Activated CD4-positive, alpha-beta T cell treated with anti-CD3 and anti-CD28 coated beads, Interleukin-2, amount 10 ng/mL, durations not matched to agents 24 days and 14 days (primary cell): ENCODE results near the gene C1QTNF9B. TPM values are rescaled to one million over a fixed set of nuclear protein-coding genes. Genes with fewer than 3 reads are reported as not detected.
"Not testable (repeated sequence)": the region's sequence is repeated elsewhere in the genome, so short reads cannot be mapped to it uniquely, and the experiment has no call there.

Source experiments
- DNase-seq: peaks from one replicate; pipeline ENCODE4 v3.0.0; 2022
- H3K27ac Mint-ChIP-seq: one replicate; pipeline ENCODE4 v1.8.0; 2022; ENCODE audit warnings: mild to moderate bottlenecking, mixed read lengths
- H3K27me3 Mint-ChIP-seq: one replicate; pipeline ENCODE4 v1.8.0; 2022; ENCODE audit warnings: mixed read lengths
- H3K36me3 Mint-ChIP-seq: one replicate; pipeline ENCODE4 v1.8.0; 2022; ENCODE audit warnings: low read depth, mild to moderate bottlenecking, mixed read lengths
- H3K4me1 Mint-ChIP-seq: one replicate; pipeline ENCODE4 v1.8.0; 2021; ENCODE audit warnings: mixed read lengths
- H3K4me3 Mint-ChIP-seq: one replicate; pipeline ENCODE4 v1.8.0; 2022; ENCODE audit warnings: mild to moderate bottlenecking, moderate library complexity, mixed read lengths
- H3K9me3 Mint-ChIP-seq: one replicate; pipeline ENCODE4 v1.8.0; 2021; ENCODE audit warnings: mixed read lengths
- intact Hi-C: fragments of 100-400 bp; cut with micrococcal nuclease; formaldehyde crosslinking; loops from one replicate; pipeline ENCODE4 v1.15.1; 2023
- total RNA-seq: library from RNA; stranded (reverse); gene quantifications from 2 replicates; pipeline ENCODE4 v1.2.3, GENCODE V29; 2022

C1QTNF9B gene
- total RNA-seq, 1 donor from 2014 or later, result not detected

DNA sequence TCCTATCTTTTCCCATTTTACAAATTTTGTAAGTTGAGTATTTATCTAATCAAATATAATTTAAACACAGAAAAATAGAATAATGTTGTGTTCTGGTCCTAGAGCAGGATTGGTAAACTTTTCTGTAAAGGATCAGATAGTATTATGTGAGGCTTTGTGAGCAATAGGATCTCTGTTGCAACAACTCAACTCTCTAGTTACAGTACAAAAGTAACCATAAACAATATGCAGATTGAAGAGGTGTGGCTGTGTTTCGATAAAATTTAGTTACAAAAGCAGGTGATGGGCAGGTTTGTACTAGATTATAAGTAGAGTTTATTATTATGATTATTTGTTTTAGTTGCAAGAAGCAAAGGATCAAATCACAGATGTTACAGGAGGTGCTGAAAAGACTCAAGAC is 15.2 kb upstream of the C1QTNF9B start:
- Mint-ChIP-seq H3K4me1 (peaks cover 8% of the 10 kb centered on the region), H3K9me3 (no peaks in the 10 kb centered on the region), H3K36me3 (no peaks in the 10 kb centered on the region), H3K4me3 (no peak overlapping the region), H3K27me3 (peaks cover 40% of the 10 kb centered on the region), H3K27ac (no peak overlapping the region)
- intact Hi-C loops, result no loop called here
- DNase-seq, result no peak

DNA sequence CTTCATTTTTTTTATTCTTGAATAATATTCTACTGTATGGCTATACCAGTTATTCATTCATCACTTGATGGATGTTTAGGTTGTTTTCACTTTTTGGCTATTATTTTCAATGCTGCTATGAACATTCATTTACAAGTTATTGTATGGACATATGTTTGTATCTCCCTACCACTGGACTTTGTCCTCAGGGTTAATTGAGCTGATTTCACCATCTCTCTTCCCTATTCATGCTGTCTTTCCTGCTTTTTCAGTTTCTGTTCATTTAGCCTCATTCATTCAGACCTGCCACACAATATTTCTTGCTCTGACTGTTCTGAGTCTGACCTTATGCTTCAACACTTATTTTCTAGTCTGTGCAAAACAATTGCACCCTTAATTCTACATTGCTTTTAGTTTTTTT is 12.3 kb upstream of the C1QTNF9B start:
- intact Hi-C loops, result no loop called here

DNA sequence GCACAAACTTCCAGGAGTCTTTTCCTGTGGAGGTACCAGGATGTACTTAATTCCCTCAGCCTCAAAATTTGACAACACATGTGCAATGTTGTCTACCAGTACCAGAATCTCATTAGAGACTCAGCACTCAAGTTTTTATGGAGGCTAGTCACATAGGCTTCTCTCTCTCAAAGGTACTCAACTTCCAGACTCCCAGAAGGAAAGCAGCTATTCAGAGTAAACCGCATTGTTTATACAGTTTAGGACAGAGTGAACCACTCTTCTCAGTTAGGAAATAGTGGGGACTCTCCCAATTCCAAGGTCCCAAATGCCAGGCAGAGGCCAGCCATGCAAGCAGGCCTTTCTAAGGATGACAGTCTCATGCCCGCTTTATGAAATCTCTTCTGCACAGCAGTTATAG is 8.5 kb upstream of the C1QTNF9B start:
- peaks cover 60% of the 10 kb centered on the region for H3K27me3 Mint-ChIP-seq
- intact Hi-C loops, result no loop called here
- no peaks in the 10 kb centered on the region for H3K36me3 Mint-ChIP-seq
- DNase-seq, result no peak
- H3K9me3 Mint-ChIP-seq, result no peaks in the 10 kb centered on the region
- H3K4me1 Mint-ChIP-seq, result no peaks in the 10 kb centered on the region
- no peak overlapping the region for H3K27ac Mint-ChIP-seq
- no peak overlapping the region for H3K4me3 Mint-ChIP-seq

More for the DNA sequence above, 12.3 kb upstream of the C1QTNF9B start:
- Mint-ChIP-seq H3K27me3 (peaks cover 38% of the 10 kb centered on the region), H3K9me3 (no peaks in the 10 kb centered on the region), H3K27ac (no peak overlapping the region), H3K4me1 (peaks cover 8% of the 10 kb centered on the region), H3K36me3 (no peaks in the 10 kb centered on the region), H3K4me3 (no peak overlapping the region)
- no peak for DNase-seq

DNA sequence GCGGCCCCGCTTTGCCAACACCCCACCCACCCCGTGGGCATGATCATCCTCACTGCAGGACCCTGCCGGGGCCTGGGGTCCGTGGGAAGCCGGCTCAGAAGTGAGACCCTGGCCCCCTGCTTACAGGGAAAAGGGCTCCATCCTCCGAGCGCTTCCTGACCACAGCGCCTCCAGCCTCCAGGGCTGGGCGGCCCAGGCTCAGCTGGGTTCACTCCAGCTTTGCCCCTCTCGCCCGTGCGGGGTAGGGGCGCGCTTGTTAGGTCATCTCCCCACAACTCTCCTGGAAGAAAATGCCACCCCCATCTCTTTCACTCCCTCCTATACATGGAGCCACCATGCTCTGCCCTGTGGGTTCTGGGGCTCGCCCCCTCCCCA is 6.6 kb upstream of the C1QTNF9B start:
- Mint-ChIP-seq H3K27ac (no peak overlapping the region), H3K9me3 (no peaks in the 10 kb centered on the region), H3K27me3 (peaks cover 54% of the 10 kb centered on the region), H3K4me1 (peaks cover 6% of the 10 kb centered on the region), H3K4me3 (no peak overlapping the region), H3K36me3 (no peaks in the 10 kb centered on the region)
- intact Hi-C loops, result loop anchor here (5.0 kb wide), 1 partner anchor 437 kb away; no protein-coding TSS in a partner anchor
- DNase-seq, result no peak

DNA sequence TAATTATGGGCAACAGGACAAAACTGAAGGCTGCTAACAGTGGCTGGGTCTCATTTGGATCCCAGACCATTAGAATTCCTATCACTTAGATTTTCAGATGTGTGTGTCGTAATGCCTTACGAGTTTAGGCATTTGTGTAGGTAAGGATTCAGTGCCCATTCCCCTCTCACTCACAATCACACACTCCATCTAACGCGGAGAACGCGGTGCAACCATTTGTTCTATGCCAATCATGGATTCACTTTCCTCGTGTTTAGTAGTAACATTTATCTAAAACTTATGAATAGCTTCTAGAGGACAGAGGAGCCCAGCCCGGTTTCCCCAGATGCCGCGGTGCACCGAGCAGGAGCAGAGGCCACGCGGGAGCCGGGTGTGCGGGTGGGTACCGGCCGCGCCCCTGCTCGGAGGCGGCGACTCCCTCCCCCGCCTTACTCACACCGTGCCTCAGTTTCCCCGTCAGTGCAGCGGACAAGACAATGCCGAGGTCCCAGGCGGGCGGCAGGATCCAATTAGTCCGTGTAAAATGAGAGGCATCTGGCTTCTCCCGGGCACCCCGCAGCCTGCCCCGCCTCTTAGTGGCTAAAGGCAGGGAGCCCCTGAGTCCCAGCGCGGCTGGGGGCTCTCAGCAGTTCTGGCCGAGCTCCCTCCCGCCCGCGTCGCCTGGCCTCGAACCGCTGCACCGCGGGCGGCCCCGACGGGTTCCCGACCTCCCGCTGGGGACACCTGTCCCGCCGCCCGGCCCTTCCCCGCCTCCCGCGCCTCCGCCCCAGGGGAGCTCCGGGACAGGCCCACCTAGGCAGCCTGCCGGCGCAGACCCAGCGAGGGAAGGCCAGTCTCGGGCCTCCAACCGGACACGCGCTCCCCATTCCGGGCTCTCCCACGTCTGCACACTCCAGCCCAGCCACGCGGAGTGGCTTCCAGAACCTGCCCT is 5.9 kb upstream of the C1QTNF9B start:
- DNase-seq, result no peak
- peaks cover 54% of the 10 kb centered on the region for H3K27me3 Mint-ChIP-seq
- H3K9me3 Mint-ChIP-seq, result no peaks in the 10 kb centered on the region
- H3K36me3 Mint-ChIP-seq, result no peaks in the 10 kb centered on the region
- intact Hi-C loops, result loop anchor here (5.0 kb wide), 1 partner anchor 436 kb away; no protein-coding TSS in a partner anchor
- no peak overlapping the region for H3K4me3 Mint-ChIP-seq
- H3K27ac Mint-ChIP-seq, result no peak overlapping the region
- peaks cover 6% of the 10 kb centered on the region for H3K4me1 Mint-ChIP-seq

DNA sequence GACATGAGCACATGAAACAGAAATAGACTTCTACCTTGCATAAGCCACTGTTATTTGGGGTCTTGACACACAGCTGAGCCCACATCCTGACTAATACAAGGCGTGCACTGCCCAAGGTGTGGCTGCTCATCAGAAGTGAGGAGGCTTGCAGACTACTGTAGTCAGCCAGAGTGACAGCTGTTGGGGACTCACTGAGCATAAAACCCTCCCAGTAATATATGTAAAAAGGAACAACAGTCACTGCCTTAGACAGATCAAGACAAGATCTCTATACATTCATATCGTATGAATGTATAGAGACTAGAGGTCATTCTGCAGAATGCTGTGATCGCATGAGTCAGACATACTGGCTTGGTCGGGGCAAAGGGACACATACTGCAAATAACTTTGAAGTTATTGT is 4.1 kb upstream of the C1QTNF9B start:
- H3K27me3 Mint-ChIP-seq, result peaks cover 47% of the 10 kb centered on the region
- H3K9me3 Mint-ChIP-seq, result no peaks in the 10 kb centered on the region
- intact Hi-C loops, result loop anchor here (5.0 kb wide), 1 partner anchor 434 kb away; no protein-coding TSS in a partner anchor
- H3K4me3 Mint-ChIP-seq, result no peak overlapping the region
- H3K36me3 Mint-ChIP-seq, result no peaks in the 10 kb centered on the region
- no peak overlapping the region for H3K27ac Mint-ChIP-seq
- peaks cover 6% of the 10 kb centered on the region for H3K4me1 Mint-ChIP-seq
- DNase-seq, result no peak

DNA sequence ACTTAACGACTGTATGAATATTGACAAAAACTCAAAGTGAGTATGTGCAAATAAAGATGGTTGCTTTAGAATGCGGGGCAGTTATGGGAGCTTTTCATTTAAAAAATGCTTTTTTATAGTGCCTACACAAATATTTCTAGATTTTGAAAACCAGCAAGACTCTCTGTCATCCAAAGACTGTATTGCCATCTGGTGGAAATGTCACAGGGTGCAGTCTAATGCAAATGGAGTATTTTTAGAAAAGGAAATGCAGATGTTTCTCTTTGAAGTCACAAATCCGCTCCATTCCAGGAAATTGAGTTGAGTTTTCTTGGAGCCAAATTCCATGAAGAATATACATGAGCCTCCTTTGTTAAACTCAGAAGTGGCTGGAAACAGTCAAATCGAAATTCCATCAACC is 2.3 kb upstream of the C1QTNF9B start:
- Mint-ChIP-seq H3K27me3 (peaks cover 38% of the 10 kb centered on the region), H3K4me3 (no peak overlapping the region), H3K27ac (no peak overlapping the region), H3K9me3 (no peaks in the 10 kb centered on the region), H3K4me1 (peaks cover 6% of the 10 kb centered on the region), H3K36me3 (no peaks in the 10 kb centered on the region)
- intact Hi-C loops, result no loop called here
- peak; percentile 83 for DNase-seq

DNA sequence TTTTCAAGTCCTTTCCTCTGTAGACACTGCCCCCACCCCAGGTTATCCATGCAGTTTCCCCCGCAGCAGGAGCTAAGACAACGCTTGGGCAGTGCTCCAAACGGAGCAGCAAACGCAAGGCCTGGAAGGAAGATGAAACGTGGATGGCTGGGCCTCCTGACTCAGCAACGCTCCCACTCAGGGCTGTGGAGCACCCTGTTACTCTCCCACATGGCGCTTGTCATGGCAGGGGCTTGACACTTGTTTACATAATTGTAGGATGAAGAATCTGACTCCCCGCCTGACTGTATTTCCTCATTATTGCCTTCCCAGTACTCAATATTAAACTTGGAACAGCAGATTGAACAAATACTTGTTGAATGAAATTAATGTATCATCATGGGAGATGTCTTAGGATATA is 799 bp upstream of the C1QTNF9B start:
- Mint-ChIP-seq H3K4me1 (peaks cover 6% of the 10 kb centered on the region), H3K36me3 (no peaks in the 10 kb centered on the region), H3K27ac (no peak overlapping the region), H3K27me3 (peaks cover 30% of the 10 kb centered on the region), H3K4me3 (no peak overlapping the region), H3K9me3 (no peaks in the 10 kb centered on the region)
- DNase-seq, result no peak
- intact Hi-C loops, result no loop called here

DNA sequence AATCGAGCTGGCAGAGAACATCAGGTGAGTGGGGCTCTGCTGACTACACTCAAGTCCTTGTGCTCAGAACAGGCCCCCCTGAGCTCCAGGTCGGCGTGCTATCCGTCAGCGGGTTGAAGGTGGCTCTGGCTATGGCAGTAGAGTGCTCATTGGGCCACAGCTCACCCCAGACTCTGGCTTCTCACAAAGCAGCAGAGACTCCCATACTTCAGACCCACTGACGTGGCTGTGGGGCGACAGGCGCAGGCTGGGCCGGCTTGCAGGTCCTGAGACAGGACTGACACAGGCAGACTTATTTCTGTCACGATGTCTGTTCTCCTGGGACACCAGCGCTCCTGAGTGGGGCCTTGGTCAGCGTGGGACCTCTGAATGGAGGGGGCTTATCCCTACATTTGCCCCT is 2.6 kb downstream of the C1QTNF9B start:
- intact Hi-C loops, DNase-seq, H3K9me3 Mint-ChIP-seq, H3K27ac Mint-ChIP-seq, H3K4me3 Mint-ChIP-seq, H3K36me3 Mint-ChIP-seq, H3K4me1 Mint-ChIP-seq, H3K27me3 Mint-ChIP-seq: not testable (repeated sequence)

DNA sequence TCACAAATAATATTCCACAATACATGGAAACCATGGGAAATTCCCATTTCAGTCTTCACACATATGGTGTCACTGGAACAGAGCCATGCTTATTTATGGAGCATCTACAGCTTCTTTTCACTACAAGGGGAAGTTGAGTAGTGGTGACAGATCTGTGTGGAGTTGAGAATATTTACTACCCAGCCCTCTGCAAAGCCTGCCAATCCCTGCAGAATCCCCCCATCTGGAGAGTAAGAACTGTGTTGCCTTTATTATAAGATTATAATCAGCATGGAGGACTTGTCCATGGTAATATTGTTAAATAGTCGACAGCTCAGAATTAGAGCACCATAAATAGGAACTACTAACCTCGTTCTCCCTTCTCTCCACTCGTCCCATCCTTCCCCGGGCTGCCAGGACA is 3.5 kb downstream of the C1QTNF9B start:
- H3K9me3 Mint-ChIP-seq, DNase-seq, H3K4me3 Mint-ChIP-seq, H3K27ac Mint-ChIP-seq, intact Hi-C loops, H3K36me3 Mint-ChIP-seq, H3K27me3 Mint-ChIP-seq: not testable (repeated sequence)
- peaks cover 11% of the 10 kb centered on the region for H3K4me1 Mint-ChIP-seq

DNA sequence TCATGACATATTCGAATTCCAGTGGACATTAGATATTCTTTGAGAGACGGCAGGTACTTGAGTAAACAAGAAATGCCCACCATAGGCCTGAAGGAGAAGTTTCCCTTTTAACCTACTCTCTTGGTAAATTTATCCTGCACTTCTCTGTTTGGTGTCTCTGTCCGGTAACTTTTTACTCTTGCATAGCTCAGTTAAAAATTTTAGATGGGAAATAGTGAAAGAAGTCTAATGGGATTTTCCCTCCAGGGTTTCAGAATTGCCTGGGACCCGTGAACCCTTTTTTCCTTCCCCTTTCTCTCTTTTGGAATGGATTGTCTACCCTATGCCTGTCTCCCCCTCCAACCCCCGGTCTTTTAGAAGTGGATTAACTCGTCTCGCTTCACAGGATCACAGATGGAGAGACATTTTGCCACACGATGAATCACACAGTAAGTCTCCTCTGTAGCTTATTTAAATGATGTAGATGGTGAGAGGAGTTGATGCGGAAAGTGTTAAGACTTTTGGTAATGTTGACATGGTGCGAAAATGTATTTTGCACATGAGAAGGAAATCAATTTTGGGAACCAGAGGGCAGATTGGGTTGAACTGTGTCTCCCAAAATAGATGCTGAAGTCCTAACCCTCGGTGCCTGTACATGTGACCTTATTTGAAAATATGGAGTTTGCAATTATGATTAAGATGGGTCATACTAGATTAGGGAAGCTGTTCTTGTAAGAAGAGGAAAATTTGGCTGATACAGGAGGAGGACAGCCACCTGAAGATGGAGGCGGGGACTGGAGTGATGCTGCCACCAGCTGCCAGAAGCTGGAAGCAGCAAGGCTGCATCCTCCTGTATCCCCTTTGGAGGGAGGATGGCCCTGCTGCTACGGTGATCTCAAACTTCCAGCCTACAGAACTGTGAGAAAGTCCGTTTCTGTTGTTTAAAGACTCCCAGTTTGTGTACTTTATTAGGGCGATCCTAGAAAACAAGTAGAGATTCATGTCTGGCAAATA is 7.4 kb downstream of the C1QTNF9B start:
- peak; percentile 66 for DNase-seq
- Mint-ChIP-seq H3K27ac (peak overlapping the region; percentile 82), H3K36me3 (peaks cover 3% of the 10 kb centered on the region), H3K27me3 (no peaks in the 10 kb centered on the region), H3K4me3 (peak overlapping the region; percentile 88), H3K9me3 (no peaks in the 10 kb centered on the region), H3K4me1 (peaks cover 22% of the 10 kb centered on the region)
- intact Hi-C loops, result loop anchor here (2.0 to 10.0 kb wide), 4 partner anchors 95 to 513 kb away; no protein-coding TSS in a partner anchor

DNA sequence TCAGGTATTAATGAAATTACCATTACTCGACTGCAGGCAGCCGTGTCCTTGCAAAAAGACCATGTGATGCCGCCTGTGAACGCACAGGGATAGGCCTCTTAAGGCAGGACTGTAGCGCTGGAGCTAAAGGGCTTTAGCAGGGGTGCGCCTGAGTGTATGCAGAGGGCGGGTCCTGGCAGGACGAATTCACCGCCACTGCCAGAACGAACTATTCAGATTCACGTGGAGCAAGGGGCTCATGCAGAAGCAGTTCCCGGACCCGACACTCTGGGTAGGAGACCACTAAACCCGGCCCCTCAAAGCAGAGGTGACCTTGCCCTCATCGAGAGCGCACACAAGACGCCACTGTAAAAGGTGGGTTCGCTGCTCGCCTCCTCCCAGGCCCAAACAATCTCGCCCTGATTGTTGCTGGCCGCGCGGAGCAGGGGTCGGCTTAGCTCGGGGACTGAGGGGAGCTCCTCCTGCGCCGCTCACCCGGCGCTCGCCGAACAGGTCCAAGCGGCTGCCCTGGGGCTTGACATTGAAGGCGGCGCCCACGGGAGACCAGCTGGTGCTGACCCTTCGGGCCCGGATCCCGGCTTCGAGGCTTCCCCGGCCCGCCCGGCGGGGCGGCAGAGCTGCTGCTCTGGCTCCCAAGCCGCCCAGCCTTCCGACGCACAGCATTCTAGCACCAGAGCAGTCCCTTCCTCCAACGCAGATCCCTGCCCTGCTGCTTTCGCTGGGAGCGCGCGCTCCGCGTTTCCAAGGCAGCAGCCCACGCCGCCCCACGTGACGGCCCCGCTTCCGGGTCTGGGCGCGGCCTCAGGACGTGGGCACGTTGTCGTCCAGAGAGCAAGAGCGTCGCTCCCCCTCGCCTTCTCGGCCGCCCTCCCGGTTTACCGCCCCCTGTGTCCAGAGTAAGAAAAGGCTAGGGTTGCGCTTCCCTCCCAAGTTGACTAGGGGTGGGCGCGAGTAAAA is 8.4 kb downstream of the C1QTNF9B start, which contains the start of gene MIPEP:
TSS of gene MIPEP (minus strand) at position 743 of the 957 bp plus-strand sequence. CDS start at position 663, 80 bp downstream.
- Mint-ChIP-seq H3K36me3 (peaks cover 3% of the 10 kb centered on the region), H3K27ac (peak within 1 kb of the TSS; percentile 82), H3K27me3 (no peaks in the 10 kb centered on the region), H3K9me3 (no peaks in the 10 kb centered on the region), H3K4me3 (peak within 1 kb of the TSS; percentile 88), H3K4me1 (peaks cover 22% of the 10 kb centered on the region)
- peak; percentile 97 for DNase-seq
- intact Hi-C loops, result loop anchor here (2.0 to 10.0 kb wide), 4 partner anchors 94 to 512 kb away; no protein-coding TSS in a partner anchor

DNA sequence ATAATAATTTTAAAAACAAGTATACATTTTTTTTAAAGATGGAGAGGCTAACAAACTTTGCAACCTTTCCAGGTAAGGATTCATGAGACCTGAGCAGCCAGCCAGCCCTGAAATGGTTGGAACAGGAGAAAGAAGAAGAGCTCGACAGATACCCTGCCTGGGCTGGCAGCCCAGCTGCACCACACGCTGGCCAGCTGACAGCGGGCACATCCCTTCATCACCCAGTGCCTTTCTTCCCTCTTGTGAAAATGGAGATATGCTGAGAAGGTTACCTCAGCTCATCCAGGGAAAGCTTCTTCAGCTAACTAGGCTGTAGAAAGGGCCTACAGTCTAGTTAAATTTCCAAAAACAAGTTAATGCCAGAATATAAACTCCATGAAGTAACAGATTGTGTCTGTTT is 12.9 kb downstream of the C1QTNF9B start:
- DNase-seq, result peak; percentile 34
- H3K4me3 Mint-ChIP-seq, H3K27ac Mint-ChIP-seq, H3K36me3 Mint-ChIP-seq, H3K9me3 Mint-ChIP-seq, H3K27me3 Mint-ChIP-seq: not testable (repeated sequence)
- H3K4me1 Mint-ChIP-seq, result peaks cover 14% of the 10 kb centered on the region
- intact Hi-C loops, result loop anchor here (10.0 kb wide), 1 partner anchor 90 kb away; no protein-coding TSS in a partner anchor
